ENCODE measurements around the gene PYY.

Gene PYY

GRCh38 chr17:43917348-43918025 lies 36.3 kb downstream of the PYY start:
- Mint-ChIP-seq H3K4me1 (no peaks in the 10 kb centered on the region), H3K4me3 (peak overlapping the region; percentile 56), H3K9me3 (no peaks in the 10 kb centered on the region), H3K27ac (no peak overlapping the region), H3K36me3 (no peaks in the 10 kb centered on the region)
- ATAC-seq = peak; percentile 68
- DNase-seq (ENCODE audit: low spot score in 2 of 2) = no peak

- Mint-ChIP-seq H3K27ac (no peak overlapping the region), H3K4me3 (peak overlapping the region; percentile 56), H3K36me3 (no peaks in the 10 kb centered on the region), H3K9me3 (no peaks in the 10 kb centered on the region), H3K4me1 (no peaks in the 10 kb centered on the region)
- ATAC-seq (peak; percentile 43), DNase-seq (ENCODE audit: low spot score in 2 of 2) (no peak)
These were observed 36.8 kb downstream of the PYY start for GRCh38 chr17:43917016-43917347.

- Mint-ChIP-seq H3K9me3 (no peaks in the 10 kb centered on the region), H3K27ac (no peak overlapping the region), H3K4me1 (no peaks in the 10 kb centered on the region), H3K4me3 (no peak overlapping the region), H3K36me3 (no peaks in the 10 kb centered on the region)
- DNase-seq (ENCODE audit: low spot score in 2 of 2) = no peak
- no peak for ATAC-seq
These were observed 37.4 kb downstream of the PYY start for GRCh38 chr17:43916385-43916784.

GRCh38 chr17:43915559-43915958 lies 38.2 kb downstream of the PYY start:
- H3K27ac Mint-ChIP-seq = no peak overlapping the region
- H3K36me3 Mint-ChIP-seq = no peaks in the 10 kb centered on the region
- H3K4me1 Mint-ChIP-seq = no peaks in the 10 kb centered on the region
- H3K9me3 Mint-ChIP-seq = no peaks in the 10 kb centered on the region
- no peak for DNase-seq (ENCODE audit: low spot score in 2 of 2)
- no peak overlapping the region for H3K4me3 Mint-ChIP-seq
- ATAC-seq = no peak

GRCh38 chr17:43914451-43914850 lies 39.3 kb downstream of the PYY start:
- H3K27ac Mint-ChIP-seq = no peak overlapping the region
- no peaks in the 10 kb centered on the region for H3K9me3 Mint-ChIP-seq
- H3K4me1 Mint-ChIP-seq = no peaks in the 10 kb centered on the region
- no peak for DNase-seq (ENCODE audit: low spot score in 2 of 2)
- no peak overlapping the region for H3K4me3 Mint-ChIP-seq
- no peak for ATAC-seq
- no peaks in the 10 kb centered on the region for H3K36me3 Mint-ChIP-seq

GRCh38 chr17:43913584-43913983 lies 40.2 kb downstream of the PYY start:
- no peaks in the 10 kb centered on the region for H3K36me3 Mint-ChIP-seq
- ATAC-seq (no peak), DNase-seq (ENCODE audit: low spot score in 2 of 2) (no peak)
- no peaks in the 10 kb centered on the region for H3K4me1 Mint-ChIP-seq
- H3K4me3 Mint-ChIP-seq = no peak overlapping the region
- no peak overlapping the region for H3K27ac Mint-ChIP-seq
- H3K9me3 Mint-ChIP-seq = no peaks in the 10 kb centered on the region

- H3K4me3 Mint-ChIP-seq = no peak overlapping the region
- no peaks in the 10 kb centered on the region for H3K4me1 Mint-ChIP-seq
- DNase-seq (ENCODE audit: low spot score in 2 of 2) (no peak), ATAC-seq (no peak)
- H3K9me3 Mint-ChIP-seq = no peaks in the 10 kb centered on the region
- no peaks in the 10 kb centered on the region for H3K36me3 Mint-ChIP-seq
- no peak overlapping the region for H3K27ac Mint-ChIP-seq
These were observed 41.0 kb downstream of the PYY start for GRCh38 chr17:43912635-43913304.

- H3K27ac Mint-ChIP-seq = no peak overlapping the region
- H3K4me3 Mint-ChIP-seq = no peak overlapping the region
- DNase-seq (ENCODE audit: low spot score in 2 of 2) = no peak
- H3K36me3 Mint-ChIP-seq = no peaks in the 10 kb centered on the region
- ATAC-seq = no peak
- H3K9me3 Mint-ChIP-seq = no peaks in the 10 kb centered on the region
- peaks cover 3% of the 10 kb centered on the region for H3K4me1 Mint-ChIP-seq
These were observed 41.8 kb downstream of the PYY start for GRCh38 chr17:43911904-43912303.

- no peaks in the 10 kb centered on the region for H3K36me3 Mint-ChIP-seq
- no peaks in the 10 kb centered on the region for H3K9me3 Mint-ChIP-seq
- H3K4me3 Mint-ChIP-seq = no peak overlapping the region
- ATAC-seq (no peak), DNase-seq (ENCODE audit: low spot score in 2 of 2) (no peak)
- H3K27ac Mint-ChIP-seq = no peak overlapping the region
- peaks cover 13% of the 10 kb centered on the region for H3K4me1 Mint-ChIP-seq
These were observed 44.1 kb downstream of the PYY start for GRCh38 chr17:43909537-43910231.

GRCh38 chr17:43907998-43908721 lies 45.6 kb downstream of the PYY start:
- H3K36me3 Mint-ChIP-seq = no peaks in the 10 kb centered on the region
- no peaks in the 10 kb centered on the region for H3K9me3 Mint-ChIP-seq
- DNase-seq (ENCODE audit: low spot score in 2 of 2) (peak in 1 of 2 donors; percentile 18), ATAC-seq (peak; percentile 76)
- H3K4me1 Mint-ChIP-seq = peaks cover 13% of the 10 kb centered on the region
- peak overlapping the region; percentile 76 for H3K4me3 Mint-ChIP-seq
- H3K27ac Mint-ChIP-seq = no peak overlapping the region

GRCh38 chr17:43907425-43907981 lies 46.2 kb downstream of the PYY start, which contains the start of gene MPP2:
MPP2 (minus strand) TSS chr17:43907536; CDS start chr17:43904460, 3,076 bp downstream.
- peak within 1 kb of the TSS; percentile 76 for H3K4me3 Mint-ChIP-seq
- H3K27ac Mint-ChIP-seq = peak within 1 kb of the TSS; percentile 83
- peaks cover 13% of the 10 kb centered on the region for H3K4me1 Mint-ChIP-seq
- H3K9me3 Mint-ChIP-seq = no peaks in the 10 kb centered on the region
- peak; percentile 37 to 78 for DNase-seq (ENCODE audit: low spot score in 2 of 2)
- ATAC-seq = peak; percentile 74
- H3K36me3 Mint-ChIP-seq = no peaks in the 10 kb centered on the region

- H3K36me3 Mint-ChIP-seq = no peaks in the 10 kb centered on the region
- H3K27ac Mint-ChIP-seq = peak overlapping the region; percentile 83
- H3K9me3 Mint-ChIP-seq = no peaks in the 10 kb centered on the region
- peaks cover 13% of the 10 kb centered on the region for H3K4me1 Mint-ChIP-seq
- no peak for DNase-seq (ENCODE audit: low spot score in 2 of 2)
- H3K4me3 Mint-ChIP-seq = peak overlapping the region; percentile 76
- ATAC-seq = peak; percentile 5
These were observed 46.8 kb downstream of the PYY start for GRCh38 chr17:43906951-43907424.

- DNase-seq (ENCODE audit: low spot score in 2 of 2) (no peak), ATAC-seq (peak; percentile 69)
- Mint-ChIP-seq H3K36me3 (no peaks in the 10 kb centered on the region), H3K4me3 (peak overlapping the region; percentile 76), H3K27ac (peak overlapping the region; percentile 83), H3K4me1 (peaks cover 15% of the 10 kb centered on the region), H3K9me3 (no peaks in the 10 kb centered on the region)
These were observed 47.5 kb downstream of the PYY start for GRCh38 chr17:43905985-43906852.

GRCh38 chr17:43905400-43905984 lies 48.2 kb downstream of the PYY start:
- Mint-ChIP-seq H3K4me1 (peaks cover 23% of the 10 kb centered on the region), H3K4me3 (peak overlapping the region; percentile 76), H3K9me3 (no peaks in the 10 kb centered on the region), H3K36me3 (no peaks in the 10 kb centered on the region), H3K27ac (no peak overlapping the region)
- DNase-seq (ENCODE audit: low spot score in 2 of 2) = no peak
- no peak for ATAC-seq
